Measurements from ENCODE around the gene CCDC127. TPM values are rescaled to one million over a fixed set of nuclear protein-coding genes. Genes with fewer than 3 reads are reported as not detected.
"Not testable (repeated sequence)": the region's sequence is repeated elsewhere in the genome, so short reads cannot be mapped to it uniquely, and the experiment has no call there.

CCDC127 gene
- total RNA-seq, 2 experiments from 2014 or later = 8.0 to 8.7 TPM

DNA sequence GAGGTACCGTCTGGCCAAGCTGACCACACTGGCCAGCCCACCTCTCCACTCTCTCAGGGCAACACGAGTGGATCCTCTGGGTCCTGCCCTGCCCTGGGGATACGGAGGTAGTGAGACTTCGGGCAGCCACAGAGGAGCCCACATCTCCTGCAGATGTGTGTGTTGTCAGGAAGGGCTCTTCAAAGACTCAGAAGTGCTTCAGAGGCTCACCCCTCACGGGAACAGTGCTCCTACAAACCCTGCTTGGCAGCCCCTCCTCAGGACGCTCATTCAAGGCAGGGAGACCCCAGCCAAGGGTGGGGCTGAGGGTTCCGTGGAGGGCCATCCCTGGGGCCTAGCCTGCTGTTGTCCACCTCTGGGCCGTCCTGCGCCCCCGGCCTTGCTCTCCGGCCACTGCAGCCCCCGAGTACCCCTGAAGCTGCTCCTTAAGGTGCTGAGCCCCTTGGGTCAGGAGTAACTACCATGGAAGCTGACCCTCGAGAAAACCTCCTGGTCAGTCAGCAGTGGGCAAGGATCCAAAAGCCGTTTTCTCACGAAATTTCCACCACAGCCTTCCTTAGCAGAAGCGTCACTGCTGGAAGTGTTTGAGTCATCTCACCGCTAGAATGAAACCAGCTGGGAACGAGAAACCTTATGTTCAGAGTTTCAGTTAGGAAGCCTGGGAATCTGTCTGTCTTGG is 49.8 kb downstream of the CCDC127 start:
- Mint-ChIP-seq H3K27me3 (no peaks in the 10 kb centered on the region), H3K27ac (no peak overlapping the region), H3K36me3 (ENCODE audit: low read depth) (no peaks in the 10 kb centered on the region), H3K4me1 (no peaks in the 10 kb centered on the region), H3K4me3 (no peak overlapping the region), H3K9me3 (peaks cover 2% of the 10 kb centered on the region)
- no peak for DNase-seq
- ChIA-PET POLR2A (no interaction called here), CTCF (interaction anchor here (0.6 kb wide), 1 partner anchor 829 kb away, joined by 3 read pairs; no protein-coding TSS in a partner anchor)

DNA sequence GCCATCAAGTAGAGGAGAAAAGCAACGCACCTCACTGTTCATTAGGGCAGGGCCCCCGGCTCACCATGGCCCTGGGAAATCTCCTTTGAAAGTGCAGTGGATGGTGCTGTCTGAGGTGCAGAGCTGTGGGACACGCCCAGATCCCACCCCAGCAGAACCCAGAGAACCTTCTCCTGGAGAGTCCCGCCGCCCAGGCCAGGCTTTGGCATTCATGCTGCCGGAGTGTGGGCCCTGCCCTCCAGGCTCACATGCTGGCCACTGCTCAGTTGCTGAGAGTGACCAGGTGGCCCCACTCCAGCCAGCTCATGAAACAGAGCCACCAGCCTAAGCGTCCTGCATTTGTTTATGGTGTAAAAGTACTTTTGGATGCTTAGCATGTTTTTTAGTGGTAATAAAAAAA is 50.4 kb downstream of the CCDC127 start:
- H3K27ac Mint-ChIP-seq = no peak overlapping the region
- ChIA-PET POLR2A (interaction anchor here (0.6 kb wide), 1 partner anchor 56 kb away, joined by 3 read pairs; no protein-coding TSS in a partner anchor), CTCF (no interaction called here)
- H3K4me3 Mint-ChIP-seq = no peak overlapping the region
- H3K4me1 Mint-ChIP-seq = no peaks in the 10 kb centered on the region
- no peaks in the 10 kb centered on the region for H3K27me3 Mint-ChIP-seq
- DNase-seq = no peak
- peaks cover 2% of the 10 kb centered on the region for H3K9me3 Mint-ChIP-seq
- no peaks in the 10 kb centered on the region for H3K36me3 Mint-ChIP-seq (ENCODE audit: low read depth)

DNA sequence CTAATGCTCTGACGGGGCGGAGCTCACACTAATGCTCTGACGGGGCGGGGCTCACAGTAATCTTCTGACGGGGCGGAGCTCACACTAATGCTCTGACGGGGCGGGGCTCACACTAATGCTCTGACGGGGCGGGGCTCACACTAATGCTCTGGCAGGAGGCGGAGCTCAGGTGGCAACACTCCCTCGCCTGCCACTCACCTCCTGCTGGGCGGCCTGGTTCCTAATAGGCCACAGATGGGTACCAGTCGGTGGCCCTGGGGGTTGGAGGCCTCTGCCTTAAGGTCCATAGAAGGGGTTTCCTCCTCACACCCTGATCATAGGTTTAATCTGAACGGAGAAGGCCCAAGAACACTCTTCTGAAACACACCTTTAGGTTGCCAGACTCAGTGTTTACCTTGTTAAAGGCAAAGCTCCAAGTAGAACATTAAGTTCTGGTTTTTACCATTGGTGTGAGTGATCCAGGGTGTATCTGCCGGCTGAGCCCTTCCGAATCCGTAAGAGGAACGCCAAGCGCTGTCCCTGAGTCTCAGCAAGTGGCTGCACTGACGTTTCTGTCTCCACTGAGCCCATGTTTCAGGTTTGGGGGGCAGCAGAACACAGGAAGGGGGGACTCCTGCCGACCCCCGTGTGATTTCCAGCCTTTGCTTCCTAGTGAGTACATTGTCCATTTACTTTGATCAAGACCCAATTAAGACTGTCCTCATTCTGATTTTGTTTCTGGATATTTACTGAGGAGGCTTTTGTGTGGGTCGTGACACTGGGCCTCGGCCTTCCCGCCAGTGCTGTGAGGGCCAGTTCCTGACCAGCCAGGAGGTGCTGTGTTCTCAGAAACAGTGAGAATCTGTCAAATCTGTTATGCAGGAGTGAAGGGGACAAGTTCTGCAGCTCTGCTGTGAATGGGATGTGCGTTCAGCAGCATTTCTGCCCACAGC is 51.2 kb downstream of the CCDC127 start:
- peak overlapping the region; percentile 69 for H3K27ac Mint-ChIP-seq
- H3K4me1 Mint-ChIP-seq = no peaks in the 10 kb centered on the region
- H3K36me3 Mint-ChIP-seq (ENCODE audit: low read depth) = no peaks in the 10 kb centered on the region
- no peak for DNase-seq
- CTCF ChIA-PET = no interaction called here
- POLR2A ChIA-PET = interaction anchor here (0.6 kb wide), 1 partner anchor 55 kb away, joined by 3 read pairs; no protein-coding TSS in a partner anchor
- peaks cover 2% of the 10 kb centered on the region for H3K9me3 Mint-ChIP-seq
- H3K4me3 Mint-ChIP-seq = no peak overlapping the region
- no peaks in the 10 kb centered on the region for H3K27me3 Mint-ChIP-seq

DNA sequence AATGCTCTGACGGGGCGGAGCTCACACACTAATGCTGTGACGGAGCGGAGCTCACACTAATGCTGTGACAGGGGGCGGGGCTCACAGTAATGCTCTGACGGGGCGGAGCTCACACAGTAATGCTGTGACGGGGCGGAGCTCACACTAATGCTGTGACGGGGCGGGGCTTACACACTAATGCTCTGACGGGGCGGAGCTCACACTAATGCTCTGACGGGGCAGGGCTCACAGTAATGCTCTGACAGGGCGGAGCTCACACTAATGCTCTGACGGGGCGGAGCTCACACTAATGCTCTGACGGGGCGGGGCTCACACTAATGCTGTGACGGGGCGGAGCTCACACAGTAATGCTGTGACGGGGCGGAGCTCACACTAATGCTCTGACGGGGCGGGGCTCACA is 53.2 kb downstream of the CCDC127 start:
- DNase-seq = not testable (repeated sequence)

DNA sequence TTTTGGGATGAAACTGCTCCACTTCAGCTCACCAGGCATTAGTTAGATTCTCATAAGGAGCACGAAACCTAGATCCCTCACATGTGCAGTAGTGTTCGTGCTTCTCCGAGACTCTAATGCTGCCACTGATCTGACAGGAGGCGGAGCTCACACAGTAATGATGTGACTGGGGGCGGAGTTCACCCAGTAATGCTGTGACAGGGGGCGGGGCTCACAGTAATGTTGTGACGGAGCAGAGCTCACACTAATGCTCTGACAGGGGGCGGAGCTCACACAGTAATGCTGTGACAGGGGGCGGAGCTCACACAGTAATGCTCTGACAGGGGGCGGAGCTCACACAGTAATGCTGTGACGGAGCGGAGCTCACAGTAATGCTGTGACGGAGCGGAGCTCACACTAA is 53.7 kb downstream of the CCDC127 start:
- CTCF ChIA-PET = no interaction called here
- Mint-ChIP-seq H3K4me3 (no peak overlapping the region), H3K36me3 (ENCODE audit: low read depth) (no peaks in the 10 kb centered on the region), H3K27ac (no peak overlapping the region), H3K4me1 (no peaks in the 10 kb centered on the region), H3K27me3 (no peaks in the 10 kb centered on the region), H3K9me3 (peaks cover 2% of the 10 kb centered on the region)
- DNase-seq = no peak
- POLR2A ChIA-PET = no interaction called here

More for the DNA sequence above, 53.2 kb downstream of the CCDC127 start:
- H3K4me3 Mint-ChIP-seq; H3K4me1 Mint-ChIP-seq; H3K27ac Mint-ChIP-seq; POLR2A ChIA-PET; H3K9me3 Mint-ChIP-seq; H3K27me3 Mint-ChIP-seq; CTCF ChIA-PET; H3K36me3 Mint-ChIP-seq (ENCODE audit: low read depth): not testable (repeated sequence)

DNA sequence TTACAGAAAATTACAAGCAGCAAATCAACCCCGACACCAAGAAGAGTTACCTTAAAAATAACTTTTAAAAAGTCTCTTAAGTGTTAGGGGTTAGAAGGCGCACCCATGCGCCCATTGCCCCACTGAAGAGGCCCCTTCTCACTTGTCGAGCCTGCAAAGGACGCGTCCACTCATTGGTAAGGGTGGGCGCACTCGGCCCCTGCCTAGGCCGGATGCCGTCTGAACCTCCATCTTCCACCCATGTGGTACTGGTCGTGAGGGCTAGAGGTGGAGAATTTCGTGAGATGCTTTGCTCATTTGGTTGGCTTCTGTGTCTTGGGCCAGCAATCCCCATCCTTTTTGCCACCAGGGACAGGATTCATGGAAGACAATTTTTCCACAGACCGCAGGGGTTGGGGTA is 54.1 kb downstream of the CCDC127 start:
- Mint-ChIP-seq H3K4me1 (no peaks in the 10 kb centered on the region), H3K9me3 (peaks cover 2% of the 10 kb centered on the region), H3K27ac (no peak overlapping the region), H3K4me3 (no peak overlapping the region), H3K36me3 (ENCODE audit: low read depth) (no peaks in the 10 kb centered on the region), H3K27me3 (no peaks in the 10 kb centered on the region)
- CTCF ChIA-PET = no interaction called here
- POLR2A ChIA-PET = no interaction called here
- DNase-seq = no peak

DNA sequence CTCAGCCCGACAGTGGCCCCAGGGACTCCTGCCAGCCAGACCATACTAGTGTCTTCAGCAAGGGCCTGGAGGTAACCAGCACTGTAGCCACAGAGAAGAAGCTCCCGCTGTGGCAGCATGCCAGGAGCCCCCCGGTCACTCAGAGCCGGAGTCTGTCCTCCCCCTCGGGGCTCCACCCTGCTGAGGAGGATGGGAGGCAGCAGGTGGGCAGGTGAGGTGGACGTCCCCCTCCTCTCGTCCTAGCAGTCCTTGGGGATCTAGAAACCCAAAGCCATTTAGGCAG is 54.7 kb downstream of the CCDC127 start:
- Mint-ChIP-seq H3K36me3 (ENCODE audit: low read depth) (no peaks in the 10 kb centered on the region), H3K4me3 (no peak overlapping the region), H3K27me3 (no peaks in the 10 kb centered on the region), H3K27ac (no peak overlapping the region), H3K4me1 (no peaks in the 10 kb centered on the region), H3K9me3 (peaks cover 2% of the 10 kb centered on the region)
- ChIA-PET CTCF (no interaction called here), POLR2A (no interaction called here)
- DNase-seq = no peak

DNA sequence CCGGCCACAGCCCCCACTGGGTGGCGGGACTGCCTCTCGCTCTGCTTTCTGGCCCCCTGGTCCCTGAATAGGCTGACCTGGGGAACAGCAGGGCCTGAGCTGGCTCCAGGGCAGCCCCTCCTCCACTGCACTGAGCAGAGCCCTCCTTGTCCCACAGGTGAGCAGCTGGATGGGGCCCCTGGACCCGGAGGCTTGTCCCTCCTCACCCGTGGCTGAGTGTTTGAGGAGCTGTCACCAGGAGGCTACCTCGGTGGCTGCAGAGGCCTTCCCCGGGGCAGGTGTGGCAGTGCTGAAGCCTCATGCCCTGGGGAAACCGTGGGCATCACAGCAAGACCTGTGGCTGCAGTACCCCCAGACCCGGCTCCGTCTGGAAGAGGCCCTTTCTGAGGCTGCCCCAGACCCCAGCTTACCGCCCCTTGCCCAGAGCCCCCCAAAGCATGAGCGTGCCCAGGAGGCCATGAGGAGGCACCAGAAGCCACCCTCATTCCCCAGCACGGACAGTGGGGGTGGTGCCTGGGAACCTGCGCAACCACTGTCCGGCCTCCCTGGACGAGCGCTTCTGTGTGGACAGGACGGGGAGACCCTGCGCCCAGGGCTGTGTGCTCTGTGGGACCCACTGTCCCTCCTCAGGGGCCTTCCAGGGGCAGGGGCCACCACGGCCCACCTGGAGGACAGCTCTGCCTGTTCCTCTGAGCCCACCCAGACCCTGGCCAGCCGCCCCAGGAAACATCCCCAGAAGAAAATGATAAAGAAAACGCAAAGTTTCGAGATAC is 55.2 kb downstream of the CCDC127 start:
- ChIA-PET POLR2A (no interaction called here), CTCF (interaction anchor here (0.5 kb wide), 1 partner anchor 19 kb away, joined by 3 read pairs; no protein-coding TSS in a partner anchor)
- no peaks in the 10 kb centered on the region for H3K27me3 Mint-ChIP-seq
- no peaks in the 10 kb centered on the region for H3K4me1 Mint-ChIP-seq
- no peak overlapping the region for H3K4me3 Mint-ChIP-seq
- H3K27ac Mint-ChIP-seq = no peak overlapping the region
- DNase-seq = no peak
- H3K9me3 Mint-ChIP-seq = peaks cover 2% of the 10 kb centered on the region
- no peaks in the 10 kb centered on the region for H3K36me3 Mint-ChIP-seq (ENCODE audit: low read depth)

DNA sequence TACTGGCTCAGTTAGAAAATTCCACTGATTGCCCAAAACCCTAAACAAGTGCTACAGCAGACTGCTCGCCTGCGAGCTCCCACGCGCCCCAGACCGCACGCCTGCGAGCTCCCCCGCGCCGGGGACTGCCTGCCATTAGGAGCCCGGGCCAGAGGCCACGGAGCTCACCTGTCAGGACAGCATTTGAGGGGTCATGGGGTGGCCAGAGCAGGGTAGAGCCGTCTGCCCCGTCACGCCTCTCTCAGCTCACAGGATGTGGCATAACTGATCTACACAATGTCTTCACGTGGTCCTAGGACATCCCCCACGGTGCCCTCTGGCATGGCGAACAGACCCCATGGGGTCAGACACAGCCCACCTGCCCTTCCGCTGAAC is 55.8 kb downstream of the CCDC127 start:
- ChIA-PET POLR2A (no interaction called here), CTCF (interaction anchor here (0.5 kb wide), 1 partner anchor 19 kb away, joined by 3 read pairs; no protein-coding TSS in a partner anchor)
- Mint-ChIP-seq H3K27me3 (no peaks in the 10 kb centered on the region), H3K36me3 (ENCODE audit: low read depth) (no peaks in the 10 kb centered on the region), H3K4me1 (no peaks in the 10 kb centered on the region), H3K4me3 (no peak overlapping the region), H3K27ac (no peak overlapping the region), H3K9me3 (peaks cover 2% of the 10 kb centered on the region)
- no peak for DNase-seq

DNA sequence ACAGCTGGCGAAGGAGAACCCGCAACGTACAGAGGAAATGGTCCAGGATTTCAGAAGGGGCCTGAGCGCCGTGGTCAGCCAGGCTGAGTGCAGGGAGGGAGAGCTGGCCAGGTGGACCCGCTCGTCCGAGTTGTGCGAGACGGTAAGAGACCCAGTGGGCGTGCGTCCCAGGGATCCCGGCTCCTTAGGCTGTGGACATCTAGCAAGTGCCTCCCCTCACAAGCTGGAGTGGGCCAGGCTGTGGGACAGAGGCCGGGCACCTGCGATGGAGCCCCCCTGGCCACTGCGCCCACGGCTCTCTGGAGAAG is 56.2 kb downstream of the CCDC127 start:
- Mint-ChIP-seq H3K4me3 (no peak overlapping the region), H3K27ac (no peak overlapping the region), H3K4me1 (no peaks in the 10 kb centered on the region), H3K27me3 (no peaks in the 10 kb centered on the region), H3K9me3 (peaks cover 2% of the 10 kb centered on the region), H3K36me3 (ENCODE audit: low read depth) (no peaks in the 10 kb centered on the region)
- POLR2A ChIA-PET = no interaction called here
- no peak for DNase-seq
- CTCF ChIA-PET = no interaction called here

DNA sequence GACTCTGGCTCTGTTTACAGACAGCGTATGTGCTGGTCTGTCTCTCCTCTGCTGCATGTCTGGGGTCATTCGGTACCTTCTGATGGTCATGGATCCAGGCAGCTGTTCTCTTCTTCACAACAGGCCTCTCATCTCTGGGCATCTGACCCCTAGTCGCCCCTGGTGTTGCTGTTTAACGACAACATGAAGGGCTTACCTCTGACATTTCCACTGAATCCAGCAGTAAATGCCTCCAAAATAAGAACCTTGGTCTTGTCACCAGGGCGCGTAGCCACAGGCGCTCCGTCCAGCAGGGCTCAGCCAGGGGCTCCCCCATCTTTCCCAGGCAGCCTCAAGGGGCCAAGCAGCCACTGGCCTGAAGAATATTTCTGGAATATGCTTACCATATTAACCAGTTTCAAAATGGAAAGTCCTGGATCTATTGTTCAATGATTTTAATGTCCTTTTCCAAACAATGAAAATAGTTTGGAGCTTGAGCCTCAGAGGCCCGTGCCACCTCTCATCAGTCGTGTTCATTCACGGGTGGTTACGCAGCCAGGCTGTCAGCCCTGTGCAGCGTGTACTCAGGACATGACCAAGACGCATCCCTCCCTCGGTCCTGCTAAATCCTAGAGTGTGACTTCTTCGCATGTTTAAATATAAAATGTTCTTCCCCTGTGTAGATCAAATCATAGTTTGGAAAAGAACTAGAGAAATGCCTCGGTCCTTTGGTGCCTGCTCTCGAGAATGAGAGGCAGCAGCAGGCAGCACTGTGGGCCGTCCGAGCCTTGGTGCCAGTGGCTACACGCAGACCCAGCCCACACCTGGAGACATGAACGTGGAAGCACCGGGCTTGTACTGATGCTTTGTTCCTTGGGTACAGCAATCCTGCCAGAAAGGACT is 56.8 kb downstream of the CCDC127 start:
- Mint-ChIP-seq H3K27ac (no peak overlapping the region), H3K4me3 (no peak overlapping the region)

DNA sequence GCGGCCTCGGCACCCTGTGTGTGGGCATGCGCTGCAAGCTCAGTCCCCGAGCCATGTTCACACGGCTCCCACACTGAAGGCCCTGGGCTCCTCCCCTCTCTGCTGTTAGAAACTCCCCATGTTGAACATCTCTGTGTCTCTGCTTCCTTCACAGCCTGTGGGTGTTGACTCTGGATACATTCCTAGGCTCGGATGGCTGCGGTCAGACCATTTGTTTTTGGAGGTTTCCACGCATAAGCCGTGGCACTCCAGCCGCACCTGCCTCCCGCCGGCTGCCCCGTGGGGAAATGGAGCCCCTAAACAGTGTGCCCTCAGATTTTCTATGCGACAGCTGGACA is 57.8 kb downstream of the CCDC127 start:
- Mint-ChIP-seq H3K27me3 (no peaks in the 10 kb centered on the region), H3K9me3 (peaks cover 2% of the 10 kb centered on the region), H3K4me1 (no peaks in the 10 kb centered on the region), H3K27ac (no peak overlapping the region), H3K4me3 (no peak overlapping the region), H3K36me3 (ENCODE audit: low read depth) (no peaks in the 10 kb centered on the region)
- no peak for DNase-seq
- ChIA-PET POLR2A (no interaction called here), CTCF (no interaction called here)

More for the DNA sequence above, 56.8 kb downstream of the CCDC127 start:
- H3K36me3 Mint-ChIP-seq (ENCODE audit: low read depth) = no peaks in the 10 kb centered on the region
- H3K27me3 Mint-ChIP-seq = no peaks in the 10 kb centered on the region
- H3K9me3 Mint-ChIP-seq = peaks cover 2% of the 10 kb centered on the region
- POLR2A ChIA-PET = no interaction called here
- CTCF ChIA-PET = no interaction called here
- DNase-seq = no peak
- no peaks in the 10 kb centered on the region for H3K4me1 Mint-ChIP-seq
